ENCODE results near the gene ALK.

ALK gene

GRCh38 chr2:29759360-29759759 lies 162.0 kb downstream of the ALK start:
- no peak overlapping the region for H3K4me2 ChIP-seq (ENCODE audit: insufficient read depth, low read length)
- DNase-seq, result no peak
- no peak for ATAC-seq (ENCODE audit: insufficient read depth, low read depth)
- no peaks in the 10 kb centered on the region for H3K4me1 ChIP-seq (ENCODE audit: insufficient read depth, low read length)
- H4K20me1 ChIP-seq (ENCODE audit: insufficient read depth, low read length), result no peaks in the 10 kb centered on the region
- no peaks in the 10 kb centered on the region for H3K36me3 ChIP-seq (ENCODE audit: insufficient read depth, low read length)
- H3K9me3 ChIP-seq (ENCODE audit: insufficient read depth, low read length, severe bottlenecking), result no peaks in the 10 kb centered on the region
- no peaks in the 10 kb centered on the region for H3K79me2 ChIP-seq (ENCODE audit: insufficient read depth, low read length)
- no peak overlapping the region for H3K9ac ChIP-seq (ENCODE audit: low read depth, low read length)
- TF ChIP-seq EZH2 (IDR thresholded peaks at IDR 0.05; ENCODE audit: borderline replicate concordance, low read depth, low read length, severe bottlenecking), result no peak
- H3K27ac ChIP-seq (ENCODE audit: low read length), result no peak overlapping the region
- H3K4me3 ChIP-seq (ENCODE audit: low read depth in 1 of 2, low read length in 2 of 2), result no peak overlapping the region
- peaks cover 3% of the 10 kb centered on the region for H3K27me3 ChIP-seq (ENCODE audit: insufficient read depth, low read length, poor library complexity)
- no peak overlapping the region for H2AFZ ChIP-seq (ENCODE audit: low read depth, low read length)

GRCh38 chr2:29755829-29756228 lies 165.6 kb downstream of the ALK start:
- Histone ChIP-seq H3K9me3 (ENCODE audit: insufficient read depth, low read length, severe bottlenecking) (no peaks in the 10 kb centered on the region), H2AFZ (ENCODE audit: low read depth, low read length) (no peak overlapping the region), H3K4me1 (ENCODE audit: insufficient read depth, low read length) (no peaks in the 10 kb centered on the region), H3K27ac (ENCODE audit: low read length) (no peak overlapping the region), H3K79me2 (ENCODE audit: insufficient read depth, low read length) (no peaks in the 10 kb centered on the region), H3K9ac (ENCODE audit: low read depth, low read length) (no peak overlapping the region), H3K4me2 (ENCODE audit: insufficient read depth, low read length) (no peak overlapping the region), H3K4me3 (ENCODE audit: low read depth in 1 of 2, low read length in 2 of 2) (no peak overlapping the region), H3K27me3 (ENCODE audit: insufficient read depth, low read length, poor library complexity) (peaks cover 3% of the 10 kb centered on the region), H3K36me3 (ENCODE audit: insufficient read depth, low read length) (no peaks in the 10 kb centered on the region), H4K20me1 (ENCODE audit: insufficient read depth, low read length) (no peaks in the 10 kb centered on the region)
- no peak for ATAC-seq (ENCODE audit: insufficient read depth, low read depth)
- TF ChIP-seq CTCF (IDR thresholded peaks at IDR 0.05; ENCODE audit: borderline replicate concordance, extremely low read depth, low read length, poor library complexity, severe bottlenecking), result no peak
- no peak for TF ChIP-seq EZH2 (IDR thresholded peaks at IDR 0.05; ENCODE audit: borderline replicate concordance, low read depth, low read length, severe bottlenecking)
- DNase-seq, result no peak

GRCh38 chr2:29755233-29755632 lies 166.2 kb downstream of the ALK start:
- Histone ChIP-seq H4K20me1 (ENCODE audit: insufficient read depth, low read length) (no peaks in the 10 kb centered on the region), H3K79me2 (ENCODE audit: insufficient read depth, low read length) (no peaks in the 10 kb centered on the region), H3K36me3 (ENCODE audit: insufficient read depth, low read length) (no peaks in the 10 kb centered on the region), H3K27me3 (ENCODE audit: insufficient read depth, low read length, poor library complexity) (peaks cover 3% of the 10 kb centered on the region), H3K4me3 (ENCODE audit: low read depth in 1 of 2, low read length in 2 of 2) (no peak overlapping the region), H3K27ac (ENCODE audit: low read length) (no peak overlapping the region), H3K9ac (ENCODE audit: low read depth, low read length) (no peak overlapping the region), H2AFZ (ENCODE audit: low read depth, low read length) (no peak overlapping the region), H3K9me3 (ENCODE audit: insufficient read depth, low read length, severe bottlenecking) (no peaks in the 10 kb centered on the region), H3K4me1 (ENCODE audit: insufficient read depth, low read length) (no peaks in the 10 kb centered on the region), H3K4me2 (ENCODE audit: insufficient read depth, low read length) (no peak overlapping the region)
- TF ChIP-seq CTCF (IDR thresholded peaks at IDR 0.05; ENCODE audit: borderline replicate concordance, extremely low read depth, low read length, poor library complexity, severe bottlenecking) (no peak), EZH2 (IDR thresholded peaks at IDR 0.05; ENCODE audit: borderline replicate concordance, low read depth, low read length, severe bottlenecking) (no peak)
- no peak for DNase-seq
- ATAC-seq (ENCODE audit: insufficient read depth, low read depth), result no peak

GRCh38 chr2:29753671-29754444 lies 167.5 kb downstream of the ALK start:
- TF ChIP-seq EZH2 (IDR thresholded peaks at IDR 0.05; ENCODE audit: borderline replicate concordance, low read depth, low read length, severe bottlenecking) (no peak), CTCF (IDR thresholded peaks at IDR 0.05; ENCODE audit: borderline replicate concordance, extremely low read depth, low read length, poor library complexity, severe bottlenecking) (no peak)
- H3K27me3 ChIP-seq (ENCODE audit: insufficient read depth, low read length, poor library complexity), result peaks cover 3% of the 10 kb centered on the region

More at GRCh38 chr2:29753671-29754444, 167.5 kb downstream of the ALK start:
- Histone ChIP-seq H3K4me3 (ENCODE audit: low read depth in 1 of 2, low read length in 2 of 2) (no peak overlapping the region), H3K9ac (ENCODE audit: low read depth, low read length) (no peak overlapping the region), H4K20me1 (ENCODE audit: insufficient read depth, low read length) (no peaks in the 10 kb centered on the region), H3K79me2 (ENCODE audit: insufficient read depth, low read length) (no peaks in the 10 kb centered on the region), H3K9me3 (ENCODE audit: insufficient read depth, low read length, severe bottlenecking) (no peaks in the 10 kb centered on the region), H3K27ac (ENCODE audit: low read length) (no peak overlapping the region), H3K36me3 (ENCODE audit: insufficient read depth, low read length) (no peaks in the 10 kb centered on the region), H3K4me1 (ENCODE audit: insufficient read depth, low read length) (no peaks in the 10 kb centered on the region), H3K4me2 (ENCODE audit: insufficient read depth, low read length) (no peak overlapping the region), H2AFZ (ENCODE audit: low read depth, low read length) (no peak overlapping the region)
- no peak for DNase-seq
- ATAC-seq (ENCODE audit: insufficient read depth, low read depth), result no peak

All from DND-41 (cell line).